OCI-LY1 (cell line): ENCODE results near the gene TTLL11.

Source experiments
- CTCF ChIP-seq: fragments of 200-600 bp; sonication (generic), shearing (Covaris generic); IDR thresholded peaks from 2 replicates; pipeline ENCODE4 v1.5.1; 2017; ENCODE audit warnings: mild to moderate bottlenecking, antibody characterized with exemption, low read length, moderate library complexity, mixed read lengths
- EZH2 ChIP-seq: fragments of 200-600 bp; sonication (generic), shearing (Covaris generic); IDR thresholded peaks from 2 replicates; pipeline ENCODE4 v1.8.0; 2017; ENCODE audit warnings: borderline replicate concordance, mixed run types, mild to moderate bottlenecking, antibody characterized with exemption, low read length, moderate library complexity, mixed read lengths

- TF ChIP-seq CTCF (no peak), EZH2 (no peak)
Measured at GRCh38 chr9:122036408-122036807, 56.7 kb downstream of the TTLL11 start.
